Activated effector memory CD4-positive, alpha-beta T cell treated with anti-CD3 and anti-CD28 coated beads, Interleukin-2, amount 50 U/mL, for 16 hours (primary cell): ENCODE data around the gene SRGAP2B.
"Not testable (repeated sequence)": the region's sequence is repeated elsewhere in the genome, so short reads cannot be mapped to it uniquely, and the experiment has no call there.

Source experiments
- DNase-seq: peaks from one replicate; pipeline ENCODE4 v3.0.0-alpha.2; 2020

The SRGAP2B gene

GRCh38 chr1:144938627-144939026 lies 156.5 kb downstream of the SRGAP2B start:
- DNase-seq: not testable (repeated sequence)

GRCh38 chr1:144936186-144936732 lies 158.9 kb downstream of the SRGAP2B start:
- not testable (repeated sequence) for DNase-seq

DNA sequence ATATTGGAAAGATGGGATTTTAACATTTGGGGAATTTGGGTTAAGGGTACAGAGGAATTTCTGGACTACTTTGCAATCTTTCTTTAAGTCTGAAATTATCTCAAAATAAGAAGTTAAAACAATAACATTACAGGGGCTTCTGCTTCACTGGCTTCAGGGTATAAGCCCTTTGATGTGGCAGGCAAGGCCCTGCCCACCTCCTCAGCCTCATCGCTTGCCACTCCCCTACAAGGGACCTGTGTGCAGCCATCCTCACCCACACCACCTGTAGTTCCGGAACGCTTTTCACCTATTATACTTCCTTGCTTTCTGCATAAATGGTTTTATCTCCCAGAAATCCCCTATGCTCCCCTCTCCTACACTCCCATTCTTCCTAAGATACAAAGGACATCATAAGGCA lies 159.8 kb downstream of the SRGAP2B start:
- DNase-seq: not testable (repeated sequence)

DNA sequence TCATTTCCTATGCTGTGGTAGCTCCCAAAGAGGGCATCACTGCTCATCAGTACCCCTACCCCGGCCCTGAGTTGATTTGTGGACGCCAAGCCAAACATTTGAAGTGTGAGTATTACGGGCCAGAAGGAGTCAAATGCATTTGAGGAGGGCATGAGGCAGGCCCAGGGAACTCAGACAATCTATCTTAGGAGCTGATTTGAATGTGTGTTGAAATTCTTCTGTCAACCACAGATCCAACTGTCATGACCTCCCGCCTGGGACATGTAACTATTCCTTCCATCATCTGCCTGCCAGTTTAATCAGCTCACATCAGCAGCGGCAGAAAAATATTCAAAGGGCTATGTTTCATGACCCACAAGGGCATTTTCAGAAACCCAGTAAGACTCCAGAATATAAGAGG lies 162.1 kb downstream of the SRGAP2B start:
- DNase-seq: not testable (repeated sequence)

GRCh38 chr1:144932153-144932552 lies 163.0 kb downstream of the SRGAP2B start:
- DNase-seq: not testable (repeated sequence)

GRCh38 chr1:144931553-144931952 lies 163.6 kb downstream of the SRGAP2B start:
- not testable (repeated sequence) for DNase-seq

GRCh38 chr1:144930085-144930777 lies 164.9 kb downstream of the SRGAP2B start:
- not testable (repeated sequence) for DNase-seq

DNA sequence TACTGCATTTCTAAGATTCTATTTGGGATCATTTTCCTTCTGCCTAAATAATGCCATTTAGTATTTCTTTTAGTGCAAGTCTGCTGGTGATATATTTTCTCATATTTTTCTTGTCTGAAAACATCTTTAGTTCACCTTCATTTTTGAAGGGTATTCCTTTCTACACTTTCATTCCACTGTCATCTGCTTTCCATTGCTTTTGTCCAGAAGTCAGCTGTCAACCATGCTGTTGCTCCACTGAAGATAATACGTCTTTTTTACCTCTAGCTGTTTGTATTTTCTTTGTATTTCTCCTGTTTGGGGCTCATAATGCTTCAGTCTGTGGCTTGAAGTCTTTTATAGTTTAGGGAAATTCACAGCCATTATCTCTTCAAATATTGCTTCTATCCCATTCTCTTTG lies 167.8 kb downstream of the SRGAP2B start:
- not testable (repeated sequence) for DNase-seq

- DNase-seq: not testable (repeated sequence)
These were observed 171.5 kb downstream of the SRGAP2B start for GRCh38 chr1:144923640-144924039.

DNA sequence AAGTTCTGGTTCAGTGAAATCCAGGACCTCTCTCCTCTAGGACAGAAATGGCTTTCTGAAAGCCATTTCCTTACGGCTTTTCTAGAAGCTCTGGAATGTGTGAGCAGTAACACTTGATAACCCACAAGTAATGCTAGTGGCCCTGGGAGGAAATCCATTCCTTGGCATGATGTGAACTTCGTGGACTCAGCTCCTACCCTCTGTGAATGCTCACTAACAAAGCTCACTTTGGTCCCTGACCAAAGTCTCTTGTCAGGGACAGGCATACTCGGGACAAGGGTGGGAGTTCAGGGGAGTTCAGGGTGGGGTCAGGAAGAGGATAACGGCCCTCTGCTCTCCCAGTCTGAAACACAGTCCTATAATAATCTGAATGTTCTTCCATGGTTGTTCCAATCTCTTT lies 172.3 kb downstream of the SRGAP2B start:
- DNase-seq: not testable (repeated sequence)

DNA sequence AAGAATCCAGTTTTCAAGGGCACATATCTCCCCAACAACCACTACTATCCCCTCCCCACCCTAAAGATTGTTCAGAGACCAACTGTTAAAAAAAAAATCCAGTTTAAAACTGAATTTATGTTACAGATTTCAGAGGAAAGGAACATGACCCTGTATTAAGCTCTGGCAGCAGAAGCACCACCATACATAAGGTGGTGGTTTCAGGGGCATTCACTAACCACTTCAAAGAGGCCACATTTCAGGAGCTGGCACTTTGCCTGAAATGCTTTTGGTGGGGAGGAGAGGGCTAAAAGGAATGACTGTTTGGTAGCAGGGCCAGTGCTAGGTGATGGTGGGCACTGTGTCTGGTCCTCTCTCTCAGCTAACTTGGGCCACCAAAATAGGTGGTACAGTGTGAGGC lies 176.0 kb downstream of the SRGAP2B start:
- DNase-seq: not testable (repeated sequence)

DNA sequence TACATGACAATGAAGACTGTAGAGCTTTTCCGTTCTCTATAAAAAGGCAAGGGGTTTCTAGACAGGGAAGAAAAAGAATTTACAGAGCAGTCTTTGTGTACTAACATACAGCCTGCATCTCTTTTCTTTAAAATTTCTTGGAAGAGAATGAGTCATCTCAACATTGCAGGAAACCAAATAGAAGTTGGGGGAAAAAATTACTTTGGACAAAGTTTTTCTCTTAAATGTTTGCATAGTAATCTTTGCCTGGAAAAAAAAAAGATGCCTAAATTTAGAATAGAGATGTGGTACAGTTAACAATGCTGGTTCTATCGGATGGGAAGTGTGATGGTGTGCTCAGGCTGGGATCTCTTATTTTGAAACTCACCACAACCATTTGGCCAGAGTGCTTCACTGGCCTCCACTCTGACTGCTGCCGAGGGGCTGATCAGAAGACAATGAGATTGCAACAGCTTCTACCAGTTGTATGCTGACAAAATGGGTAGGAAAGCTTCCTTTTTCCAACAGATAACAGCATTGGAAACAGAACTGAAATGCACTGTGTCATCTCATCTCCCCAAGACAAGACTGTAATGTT lies 177.0 kb downstream of the SRGAP2B start:
- DNase-seq: not testable (repeated sequence)

DNA sequence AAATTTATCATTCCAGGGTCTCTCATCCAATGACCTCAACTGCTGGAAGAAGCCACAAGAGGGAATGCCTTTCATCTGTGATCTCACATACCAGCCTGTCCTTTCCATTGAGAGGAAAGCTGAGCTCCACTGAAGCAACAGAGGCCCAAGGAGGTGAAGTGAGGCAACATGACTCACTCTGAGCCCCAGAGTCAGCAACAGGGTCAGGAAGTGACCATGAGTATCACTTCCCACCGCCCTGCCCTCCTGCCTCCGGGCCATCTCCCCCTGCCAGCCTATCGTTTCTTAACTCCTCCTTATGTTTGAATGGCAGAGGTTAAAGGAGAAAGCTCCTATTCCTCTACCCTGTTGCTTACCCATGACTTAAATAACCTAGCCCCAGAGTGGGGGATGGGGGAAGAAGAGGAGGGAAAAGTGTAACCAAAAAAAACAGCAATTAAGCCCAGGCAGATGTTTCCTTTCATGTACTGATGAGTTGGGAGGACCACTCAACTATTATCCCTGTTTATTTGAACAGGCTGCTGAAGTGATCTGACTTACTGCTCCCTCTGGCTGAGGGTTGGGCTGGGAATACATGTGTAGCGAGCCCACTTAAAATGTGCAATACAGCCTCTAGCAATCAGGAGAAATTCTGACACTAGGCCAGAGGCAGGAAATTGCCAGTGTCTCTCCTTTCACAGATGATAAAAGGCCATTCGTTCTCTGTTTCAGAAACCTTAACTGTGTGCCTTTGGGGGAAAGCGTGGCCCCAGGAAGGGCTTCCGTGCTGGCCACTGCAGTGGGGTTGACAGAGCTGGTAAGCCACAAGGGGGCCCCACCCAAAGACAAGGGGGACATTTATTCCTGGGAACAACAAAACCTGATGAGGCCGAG lies 177.7 kb downstream of the SRGAP2B start:
- DNase-seq: not testable (repeated sequence)

- DNase-seq: not testable (repeated sequence)
These were observed 181.0 kb downstream of the SRGAP2B start for GRCh38 chr1:144913977-144914734.

DNA sequence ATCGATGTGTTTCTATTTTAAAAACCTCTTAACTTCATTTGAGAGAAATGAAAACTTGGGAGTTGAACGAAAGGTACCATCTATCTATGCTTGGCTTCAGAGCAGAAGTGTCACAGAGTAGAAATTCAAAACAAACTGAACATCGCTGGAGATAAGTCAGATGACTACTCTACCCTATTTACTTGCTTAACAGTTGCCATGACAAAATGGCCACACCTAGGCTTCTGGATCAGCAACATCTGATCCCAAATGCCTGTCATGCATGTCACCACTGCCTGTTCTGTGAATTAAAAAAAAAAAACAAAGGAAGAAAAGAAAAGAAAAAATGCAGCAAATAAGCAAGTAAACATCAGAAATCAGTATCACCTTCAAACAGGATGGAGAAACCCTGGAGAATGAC lies 181.7 kb downstream of the SRGAP2B start:
- DNase-seq: not testable (repeated sequence)

- DNase-seq: not testable (repeated sequence)
These were observed 184.4 kb downstream of the SRGAP2B start for GRCh38 chr1:144910729-144911128.

GRCh38 chr1:144900841-144901240 lies 194.3 kb downstream of the SRGAP2B start:
- not testable (repeated sequence) for DNase-seq

DNA sequence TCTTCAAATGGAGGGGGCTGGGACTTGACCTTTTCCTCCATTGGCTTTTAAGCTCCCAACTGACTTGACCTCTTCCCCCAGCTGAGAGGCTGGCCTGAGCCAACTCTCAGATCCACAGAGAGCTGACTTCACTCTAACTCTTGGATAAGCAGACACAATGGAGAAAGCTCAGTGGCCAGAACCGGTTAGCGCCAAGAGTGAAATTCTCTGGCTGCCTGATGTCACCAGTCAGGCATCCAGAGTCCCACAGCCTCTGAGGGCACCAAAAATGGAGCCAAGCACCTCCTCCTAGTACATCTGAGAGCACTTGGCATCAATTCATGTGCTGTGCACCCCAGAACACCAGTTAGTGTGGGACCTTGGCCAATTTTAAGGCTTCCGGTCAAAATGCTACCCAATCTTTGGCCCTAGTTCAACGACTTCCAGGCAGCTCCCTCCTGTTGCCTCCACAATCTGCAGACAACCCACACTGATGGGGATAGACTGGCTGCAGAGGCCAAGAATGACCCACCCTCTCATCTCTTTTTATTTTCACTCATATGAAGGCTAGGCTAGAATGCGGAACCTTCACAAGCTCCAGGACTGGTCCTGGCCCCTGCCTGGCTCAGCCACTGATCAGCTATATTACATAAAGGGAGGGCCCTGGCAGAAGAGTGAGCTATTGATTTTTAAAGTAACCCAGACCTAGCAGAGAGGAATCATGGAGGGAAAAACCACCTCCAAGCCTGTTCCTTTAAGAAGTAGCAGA lies 200.5 kb downstream of the SRGAP2B start:
- DNase-seq: not testable (repeated sequence)

GRCh38 chr1:144893710-144894438 lies 201.3 kb downstream of the SRGAP2B start:
- DNase-seq: not testable (repeated sequence)

DNA sequence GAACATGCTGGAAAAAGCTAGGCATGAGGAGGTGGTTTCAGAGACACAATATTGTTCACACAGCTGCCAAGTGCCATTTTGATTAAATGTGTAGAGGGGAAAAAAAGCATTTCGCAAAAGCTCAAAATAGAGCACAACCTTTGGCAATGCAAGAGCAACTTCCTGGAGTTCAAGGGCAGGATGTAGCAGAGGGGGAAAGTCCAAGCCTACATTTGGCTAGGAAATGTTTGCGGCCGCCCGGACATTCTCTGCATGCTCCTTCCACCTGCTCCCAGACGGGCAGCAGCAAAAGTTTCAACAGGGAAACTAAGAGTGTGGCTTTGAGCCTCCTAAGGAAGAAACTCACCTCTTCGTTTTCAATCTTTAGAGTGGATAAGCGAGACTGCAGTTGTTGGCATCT lies 202.1 kb downstream of the SRGAP2B start:
- not testable (repeated sequence) for DNase-seq
